K562 (cell line): ENCODE results near the gene CBX4. TPM values are rescaled to one million over a fixed set of nuclear protein-coding genes. Genes with fewer than 3 reads are reported as not detected.

ENCODE experiments used
- ATAC-seq: fragments of 200-7000 bp; cut with Tn5 transposase; 3 replicates; pipeline ENCODE4 v1.9.1; 2020; ENCODE audit warnings: moderate library complexity
- BruUV-seq: library from RNA; stranded (reverse); fragments of 400-500 nt; replicated peaks from 2 replicates; lab custom pipeline; 2021; lab: Mats Ljungman, UMichigan
- CTCF ChIA-PET: fragments of 300-600 bp; formaldehyde crosslinking; extraction: SDS; loops from one replicate; lab custom pipeline; 2021; ENCODE audit warnings: low intra/inter-chr PET ratio; lab: Yijun Ruan, JAX
- POLR2A ChIA-PET: fragments of 300-600, 350-650 bp; sonication (Branson Sonifier 250); formaldehyde crosslinking; extraction: SDS; loops from one replicate; lab custom pipeline; 2021; ENCODE audit warnings: antibody characterized with exemption, inconsistent platforms; lab: Yijun Ruan, JAX
- DNase-seq, 4 experiments: peaks; one replicate each; pipeline versions ENCODE4 v3.0.0 to v3.0.0-alpha.2; 2011 to 2018; ENCODE audit warnings: low spot score in 3 of 4, mixed read lengths in 3 of 4; ENCODE audit errors: extremely low read depth in 1 of 4
- FAIRE-seq: peaks from 2 replicates; lab custom pipeline; 2011; peaks lifted over from hg19 to GRCh38; lab: Jason Lieb, UNC
- H2AFZ ChIP-seq: 2 replicates; pipeline ENCODE4 v1.6.0; 2011; ENCODE audit warnings: low read depth, low read length, control low read depth, inconsistent platforms
- H3K27ac ChIP-seq: fragments of 200-600 bp; 3 replicates; pipeline ENCODE4 v1.8.0; 2011; ENCODE audit warnings: low read depth, mild to moderate bottlenecking, control low read depth, inconsistent platforms, low read length, moderate library complexity, mixed read lengths; ENCODE audit errors: extremely low read depth
- H3K27me3 ChIP-seq, 2 experiments: fragments of 300-600 bp in 1 of 2; 2 replicates in 1 of 2; 3 replicates in 1 of 2; pipeline versions ENCODE4 v1.6.0 to v1.8.0; 2011; ENCODE audit warnings: inconsistent platforms in 2 of 2, low read length in 2 of 2, mild to moderate bottlenecking in 1 of 2, mixed read lengths in 1 of 2, moderate library complexity in 1 of 2; ENCODE audit not compliant: control insufficient read depth in 2 of 2, insufficient read depth in 2 of 2
- H3K36me3 ChIP-seq: fragments of 300-600 bp; 3 replicates; pipeline ENCODE4 v1.8.0; 2011; ENCODE audit warnings: mild to moderate bottlenecking, low read length, inconsistent platforms; ENCODE audit not compliant: control insufficient read depth, insufficient read depth
- H3K4me1 ChIP-seq, 2 experiments: fragments of 200-600 bp in 1 of 2; replicated peaks in 1 of 2; 2 replicates in 1 of 2; 3 replicates in 1 of 2; pipeline versions ENCODE4 v1.5.1 to v1.8.0; 2011; ENCODE audit warnings: inconsistent platforms in 2 of 2, low read length in 2 of 2, mild to moderate bottlenecking in 1 of 2, mixed read lengths in 1 of 2, moderate library complexity in 1 of 2; ENCODE audit not compliant: control insufficient read depth in 2 of 2, insufficient read depth in 2 of 2
- H3K4me2 ChIP-seq: 2 replicates; pipeline ENCODE4 v1.6.1; 2011; ENCODE audit warnings: low read length, control low read depth, inconsistent platforms, mixed read lengths; ENCODE audit not compliant: insufficient read depth
- H3K4me3 ChIP-seq: fragments of 200-600 bp; sonication (generic), shearing (Covaris generic); 2 replicates; pipeline ENCODE4 v1.5.1; 2016; ENCODE audit warnings: control low read depth, inconsistent platforms
- H3K79me2 ChIP-seq: fragments of 200-600 bp; 3 replicates; pipeline ENCODE4 v1.8.0; 2011; ENCODE audit warnings: low read length, inconsistent platforms; ENCODE audit not compliant: control insufficient read depth, insufficient read depth
- H3K9ac ChIP-seq, 2 experiments: 2 replicates each; pipeline versions ENCODE4 v1.6.0 to v1.6.1; 2011; ENCODE audit warnings: low read depth in 2 of 2, low read length in 2 of 2, control low read depth in 1 of 2, inconsistent platforms in 1 of 2, mild to moderate bottlenecking in 1 of 2, mixed read lengths in 1 of 2; ENCODE audit not compliant: insufficient read depth in 1 of 2
- H3K9me1 ChIP-seq: one replicate; pipeline ENCODE4 v1.6.0; 2011; ENCODE audit warnings: inconsistent platforms, mild to moderate bottlenecking, low read length, moderate library complexity; ENCODE audit not compliant: control insufficient read depth, insufficient read depth
- H3K9me3 ChIP-seq: replicated peaks from 2 replicates; pipeline ENCODE4 v1.5.1; 2011; ENCODE audit warnings: low read depth, low read length, inconsistent platforms; ENCODE audit not compliant: control insufficient read depth, insufficient read depth
- H4K20me1 ChIP-seq: replicated peaks from 2 replicates; pipeline ENCODE4 v1.6.1; 2011; ENCODE audit warnings: low read length, inconsistent platforms, mixed read lengths; ENCODE audit not compliant: control insufficient read depth, insufficient read depth
- BRF1 ChIP-seq: IDR thresholded peaks from 3 replicates; pipeline ENCODE4 v1.6.1; 2011; ENCODE audit warnings: borderline replicate concordance, mild to moderate bottlenecking; ENCODE audit not compliant: insufficient read length; ENCODE audit errors: extremely low read depth
- NFIX ChIP-seq: fragments of 250-450 bp; sonication (Bioruptor Pico); IDR thresholded peaks from 2 replicates; pipeline ENCODE4 v1.4.0; 2020; ENCODE audit warnings: low read depth, mild to moderate bottlenecking, moderate library complexity
- POLR2G ChIP-seq: fragments of 200-400 bp; formaldehyde crosslinking; IDR thresholded peaks from 2 replicates; pipeline ENCODE4 v1.6.1; 2017; ENCODE audit warnings: low read depth, mild to moderate bottlenecking, antibody characterized with exemption, low read length, moderate library complexity
- PTBP1 ChIP-seq: fragments of 200-400 bp; formaldehyde crosslinking; IDR thresholded peaks from 2 replicates; pipeline ENCODE4 v1.6.1; 2017; ENCODE audit warnings: low read depth, low read length
- SRSF7 ChIP-seq: fragments of 200-400 bp; formaldehyde crosslinking; optimal IDR thresholded peaks from 2 replicates; pipeline ENCODE3; 2017; ENCODE audit warnings: mild to moderate bottlenecking, low read depth, low read length
- ZNF699 ChIP-seq: fragments of 250-450 bp; sonication (Bioruptor Pico); IDR thresholded peaks from 2 replicates; pipeline ENCODE4 v1.8.0; 2021; ENCODE audit warnings: mild to moderate bottlenecking, moderate library complexity; ENCODE audit not compliant: insufficient replicate concordance
- WGBS: fragments of 100-300 bp; shearing (Covaris generic); methylation state at CpG from one replicate; pipeline ENCODE4 v1.1.6; 2016; ENCODE audit warnings: low coverage, mixed read lengths; ENCODE audit not compliant: insufficient coverage; ENCODE audit errors: missing lambda C conversion rate; 5-methylcytosine and 5-hydroxymethylcytosine counted together
- in situ Hi-C: fragments of 300-500 bp; cut with MboI; formaldehyde crosslinking; loops from 4 replicates; pipeline ENCODE4 v1.15.0; 2018; ENCODE audit warnings: inconsistent platforms, mixed read lengths
- intact Hi-C: fragments of 100-400 bp; cut with micrococcal nuclease; formaldehyde crosslinking; loops from 2 replicates; pipeline ENCODE4 v1.14.2; 2022
- polyA plus RNA-seq, 8 experiments: library from polyadenylated mRNA; depleted of rRNA in 4 of 8; stranded (reverse) in 5 of 8; unstranded in 3 of 8; fragments of >200 nt; fragmentation: Nextera tagmentation in 2 of 8; fragmentation: Illumina TruSeq in 1 of 8; extraction: Ambion mirVana in 2 of 8; extraction: Trizol in 1 of 8; gene quantifications; 2 replicates each; pipeline versions ENCODE4 v1.2.1 to v1.2.3, GENCODE V29; 2011 to 2014; ENCODE audit warnings: inconsistent platforms in 1 of 8, missing spikeins in 1 of 8
- total RNA-seq, 7 experiments: library from RNA; depleted of rRNA in 6 of 7; stranded (reverse); fragments of >200 nt in 6 of 7; fragmentation: Illumina TruSeq in 2 of 7; extraction: Trizol in 2 of 7; gene quantifications; 2 replicates each; pipeline versions ENCODE4 v1.2.1 to v1.2.3, GENCODE V29; 2011 to 2021; ENCODE audit warnings: low replicate concordance in 1 of 7
- TF ChIP-seq, protein P1 (sequence below): fragments of 250-450 bp; sonication (Bioruptor Pico); IDR thresholded peaks from 2 replicates; pipeline ENCODE4 v1.5.0; 2020; ENCODE audit warnings: mild to moderate bottlenecking
- TF ChIP-seq, protein P2 (sequence below), 2 experiments: fragments of 450-650 bp in 1 of 2; sonication (generic) in 1 of 2; formaldehyde crosslinking; conservative IDR thresholded peaks; 2 replicates each; pipeline versions ENCODE4 v1.4.0 to v1.8.1; 2020 to 2022; ENCODE audit warnings: mild to moderate bottlenecking in 1 of 2, missing genetic modification reagents in 1 of 2
- TF ChIP-seq, protein P3 (sequence below): sonication (generic); formaldehyde crosslinking; IDR thresholded peaks from 2 replicates; pipeline ENCODE4 v1.9.0; 2022; ENCODE audit warnings: mild to moderate bottlenecking, missing genetic modification reagents
- TF ChIP-seq, protein P4 (sequence below): conservative IDR thresholded peaks from 2 replicates; pipeline ENCODE4 v1.6.1; 2011; ENCODE audit warnings: low read depth, mild to moderate bottlenecking, low read length; ENCODE audit not compliant: control insufficient read depth
- TF ChIP-seq, protein P5 (sequence below): sonication (generic); formaldehyde crosslinking; IDR thresholded peaks from 2 replicates; pipeline ENCODE4 v1.8.1; 2023; ENCODE audit warnings: mild to moderate bottlenecking, missing genetic modification reagents

Gene CBX4
- total and polyA plus RNA-seq, 9 of the 15 experiments (the other 6 are each of a cell fraction or from before 2014, with no cell fraction given) = 0.98 to 50.5 (median 10.0) TPM

DNA sequence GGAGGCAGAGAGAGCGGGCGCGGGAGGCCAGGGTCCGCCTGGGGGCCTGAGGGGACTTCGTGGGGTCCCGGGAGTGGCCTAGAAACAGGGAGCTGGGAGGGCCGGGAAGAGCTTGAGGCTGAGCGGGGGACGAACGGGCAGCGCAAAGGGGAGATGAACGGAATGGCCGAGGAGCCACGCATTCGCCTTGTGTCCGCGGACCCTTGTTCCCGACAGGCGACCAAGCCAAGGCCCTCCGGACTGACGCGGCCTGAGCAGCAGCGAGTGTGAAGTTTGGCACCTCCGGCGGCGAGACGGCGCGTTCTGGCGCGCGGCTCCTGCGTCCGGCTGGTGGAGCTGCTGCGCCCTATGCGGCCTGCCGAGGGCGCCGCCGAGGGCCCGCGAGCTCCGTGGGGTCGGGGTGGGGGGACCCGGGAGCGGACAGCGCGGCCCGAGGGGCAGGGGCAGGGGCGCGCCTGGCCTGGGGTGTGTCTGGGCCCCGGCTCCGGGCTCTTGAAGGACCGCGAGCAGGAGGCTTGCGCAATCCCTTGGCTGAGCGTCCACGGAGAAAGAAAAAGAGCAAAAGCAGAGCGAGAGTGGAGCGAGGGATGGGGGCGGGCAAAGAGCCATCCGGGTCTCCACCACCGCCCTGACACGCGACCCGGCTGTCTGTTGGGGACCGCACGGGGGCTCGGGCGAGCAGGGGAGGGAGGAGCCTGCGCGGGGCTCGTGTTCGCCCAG is 1.2 kb upstream of the CBX4 start:
- Histone ChIP-seq H3K79me2 (peaks cover 32% of the 10 kb centered on the region), H2AFZ (peak overlapping the region; percentile 87), H3K4me3 (no peak overlapping the region), H3K4me1 (peaks cover 28 to 85% of the 10 kb centered on the region in 2 experiments), H3K27ac (peak overlapping the region; percentile 95), H3K9me1 (peaks cover 4% of the 10 kb centered on the region), H4K20me1 (peaks cover 15% of the 10 kb centered on the region), H3K9ac (peak overlapping the region; percentile 77 to 91), H3K9me3 (no peaks in the 10 kb centered on the region), H3K4me2 (peak overlapping the region; percentile 70), H3K27me3 (no peaks in the 10 kb centered on the region), H3K36me3 (peaks cover 20% of the 10 kb centered on the region; the same call in 1 of the 3 replicates)
- in situ Hi-C loops = no loop called here
- ChIA-PET POLR2A (interaction anchor here (0.7 to 17.8 kb wide), 14 partner anchors 9 to 164 kb away, joined by 3 to 386 read pairs (median 6); partner anchors contain the start of gene CBX8), CTCF (interaction anchor here (0.8 to 2.3 kb wide), 3 partner anchors 29 to 151 kb away, joined by 3 to 14 read pairs (median 5); no protein-coding TSS in a partner anchor)
- ATAC-seq (no peak), FAIRE-seq (no peak), DNase-seq (no peak)
- intact Hi-C loops = no loop called here
- WGBS = 88% methylated on average over 31 of the region's 74 CpGs
- BruUV-seq = no TSS peak
- TF ChIP-seq NFIX (CRISPR knock-in tag) (no peak), PTBP1 (no peak), SRSF7 (peak; percentile 27), ZNF699 (CRISPR knock-in tag) (no peak), POLR2G (0 out of 2 replicates have a peak, but pooled peaks have one; percentile 15), BRF1 (no peak)
- TF ChIP-seq, protein P1, sequence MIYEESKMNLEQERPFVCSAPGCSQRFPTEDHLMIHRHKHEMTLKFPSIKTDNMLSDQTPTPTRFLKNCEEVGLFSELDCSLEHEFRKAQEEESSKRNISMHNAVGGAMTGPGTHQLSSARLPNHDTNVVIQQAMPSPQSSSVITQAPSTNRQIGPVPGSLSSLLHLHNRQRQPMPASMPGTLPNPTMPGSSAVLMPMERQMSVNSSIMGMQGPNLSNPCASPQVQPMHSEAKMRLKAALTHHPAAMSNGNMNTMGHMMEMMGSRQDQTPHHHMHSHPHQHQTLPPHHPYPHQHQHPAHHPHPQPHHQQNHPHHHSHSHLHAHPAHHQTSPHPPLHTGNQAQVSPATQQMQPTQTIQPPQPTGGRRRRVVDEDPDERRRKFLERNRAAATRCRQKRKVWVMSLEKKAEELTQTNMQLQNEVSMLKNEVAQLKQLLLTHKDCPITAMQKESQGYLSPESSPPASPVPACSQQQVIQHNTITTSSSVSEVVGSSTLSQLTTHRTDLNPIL = no peak
- TF ChIP-seq, protein P2, sequence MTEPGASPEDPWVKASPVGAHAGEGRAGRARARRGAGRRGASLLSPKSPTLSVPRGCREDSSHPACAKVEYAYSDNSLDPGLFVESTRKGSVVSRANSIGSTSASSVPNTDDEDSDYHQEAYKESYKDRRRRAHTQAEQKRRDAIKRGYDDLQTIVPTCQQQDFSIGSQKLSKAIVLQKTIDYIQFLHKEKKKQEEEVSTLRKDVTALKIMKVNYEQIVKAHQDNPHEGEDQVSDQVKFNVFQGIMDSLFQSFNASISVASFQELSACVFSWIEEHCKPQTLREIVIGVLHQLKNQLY (CRISPR knock-in tag; conservative IDR thresholded peaks at IDR 0.05) = no peak
- TF ChIP-seq, protein P3, sequence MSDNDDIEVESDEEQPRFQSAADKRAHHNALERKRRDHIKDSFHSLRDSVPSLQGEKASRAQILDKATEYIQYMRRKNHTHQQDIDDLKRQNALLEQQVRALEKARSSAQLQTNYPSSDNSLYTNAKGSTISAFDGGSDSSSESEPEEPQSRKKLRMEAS (CRISPR knock-in tag) = no peak
- TF ChIP-seq, protein P4, sequence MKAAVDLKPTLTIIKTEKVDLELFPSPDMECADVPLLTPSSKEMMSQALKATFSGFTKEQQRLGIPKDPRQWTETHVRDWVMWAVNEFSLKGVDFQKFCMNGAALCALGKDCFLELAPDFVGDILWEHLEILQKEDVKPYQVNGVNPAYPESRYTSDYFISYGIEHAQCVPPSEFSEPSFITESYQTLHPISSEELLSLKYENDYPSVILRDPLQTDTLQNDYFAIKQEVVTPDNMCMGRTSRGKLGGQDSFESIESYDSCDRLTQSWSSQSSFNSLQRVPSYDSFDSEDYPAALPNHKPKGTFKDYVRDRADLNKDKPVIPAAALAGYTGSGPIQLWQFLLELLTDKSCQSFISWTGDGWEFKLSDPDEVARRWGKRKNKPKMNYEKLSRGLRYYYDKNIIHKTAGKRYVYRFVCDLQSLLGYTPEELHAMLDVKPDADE = no peak
- TF ChIP-seq, protein P5, sequence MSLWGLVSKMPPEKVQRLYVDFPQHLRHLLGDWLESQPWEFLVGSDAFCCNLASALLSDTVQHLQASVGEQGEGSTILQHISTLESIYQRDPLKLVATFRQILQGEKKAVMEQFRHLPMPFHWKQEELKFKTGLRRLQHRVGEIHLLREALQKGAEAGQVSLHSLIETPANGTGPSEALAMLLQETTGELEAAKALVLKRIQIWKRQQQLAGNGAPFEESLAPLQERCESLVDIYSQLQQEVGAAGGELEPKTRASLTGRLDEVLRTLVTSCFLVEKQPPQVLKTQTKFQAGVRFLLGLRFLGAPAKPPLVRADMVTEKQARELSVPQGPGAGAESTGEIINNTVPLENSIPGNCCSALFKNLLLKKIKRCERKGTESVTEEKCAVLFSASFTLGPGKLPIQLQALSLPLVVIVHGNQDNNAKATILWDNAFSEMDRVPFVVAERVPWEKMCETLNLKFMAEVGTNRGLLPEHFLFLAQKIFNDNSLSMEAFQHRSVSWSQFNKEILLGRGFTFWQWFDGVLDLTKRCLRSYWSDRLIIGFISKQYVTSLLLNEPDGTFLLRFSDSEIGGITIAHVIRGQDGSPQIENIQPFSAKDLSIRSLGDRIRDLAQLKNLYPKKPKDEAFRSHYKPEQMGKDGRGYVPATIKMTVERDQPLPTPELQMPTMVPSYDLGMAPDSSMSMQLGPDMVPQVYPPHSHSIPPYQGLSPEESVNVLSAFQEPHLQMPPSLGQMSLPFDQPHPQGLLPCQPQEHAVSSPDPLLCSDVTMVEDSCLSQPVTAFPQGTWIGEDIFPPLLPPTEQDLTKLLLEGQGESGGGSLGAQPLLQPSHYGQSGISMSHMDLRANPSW (CRISPR knock-in tag) = no peak
